ENCODE data around the gene NFATC4.

DNA sequence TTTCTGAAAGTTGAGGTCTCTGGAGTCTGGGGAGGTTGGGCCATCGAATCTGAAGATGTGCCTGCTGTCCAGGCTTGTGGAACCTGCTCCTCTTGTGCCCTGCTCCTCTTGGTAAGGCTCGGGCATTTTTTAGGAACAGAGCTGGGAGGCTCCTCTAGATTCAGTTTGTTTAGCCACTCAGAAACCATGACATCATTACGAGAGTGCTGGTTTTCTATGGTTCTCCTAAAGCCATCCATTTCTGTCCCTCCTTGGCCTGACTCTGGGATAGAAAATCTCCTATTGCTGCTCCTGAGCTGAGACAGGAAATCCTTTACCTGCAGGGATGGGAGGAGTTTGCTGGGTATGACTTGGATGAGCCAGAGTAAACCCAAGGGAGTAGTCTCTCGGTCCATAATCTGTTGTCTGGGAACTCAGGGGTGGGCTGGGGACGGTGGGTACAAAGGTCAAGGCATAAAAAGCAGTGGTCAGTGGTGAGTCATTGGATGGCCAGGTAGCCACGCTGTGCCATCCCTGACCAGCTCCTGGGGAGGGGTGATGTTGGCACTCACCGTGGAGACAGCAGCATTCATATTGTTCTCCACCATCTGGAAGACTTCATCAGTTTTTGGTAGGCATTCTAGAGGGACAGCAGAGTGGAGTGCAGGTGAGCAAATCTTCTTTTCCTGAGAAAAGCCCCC, 30.7 kb upstream of the NFATC4 start:
- TF ChIP-seq EZH2 (IDR thresholded peaks at IDR 0.05; ENCODE audit: insufficient read depth, poor library complexity, severe bottlenecking) (no peak), EZH2phosphoT487 (IDR thresholded peaks at IDR 0.05; ENCODE audit: insufficient read depth, low read depth) (no peak)
